GM12872 (cell line): ENCODE results near the gene HAGH.

Experiments used
- TF ChIP-seq, protein P1 (sequence below): IDR thresholded peaks from 3 replicates; pipeline ENCODE4 v1.5.1; 2011; ENCODE audit warnings: low read depth, mild to moderate bottlenecking, low read length, moderate library complexity; ENCODE audit not compliant: insufficient read depth

The HAGH gene

DNA sequence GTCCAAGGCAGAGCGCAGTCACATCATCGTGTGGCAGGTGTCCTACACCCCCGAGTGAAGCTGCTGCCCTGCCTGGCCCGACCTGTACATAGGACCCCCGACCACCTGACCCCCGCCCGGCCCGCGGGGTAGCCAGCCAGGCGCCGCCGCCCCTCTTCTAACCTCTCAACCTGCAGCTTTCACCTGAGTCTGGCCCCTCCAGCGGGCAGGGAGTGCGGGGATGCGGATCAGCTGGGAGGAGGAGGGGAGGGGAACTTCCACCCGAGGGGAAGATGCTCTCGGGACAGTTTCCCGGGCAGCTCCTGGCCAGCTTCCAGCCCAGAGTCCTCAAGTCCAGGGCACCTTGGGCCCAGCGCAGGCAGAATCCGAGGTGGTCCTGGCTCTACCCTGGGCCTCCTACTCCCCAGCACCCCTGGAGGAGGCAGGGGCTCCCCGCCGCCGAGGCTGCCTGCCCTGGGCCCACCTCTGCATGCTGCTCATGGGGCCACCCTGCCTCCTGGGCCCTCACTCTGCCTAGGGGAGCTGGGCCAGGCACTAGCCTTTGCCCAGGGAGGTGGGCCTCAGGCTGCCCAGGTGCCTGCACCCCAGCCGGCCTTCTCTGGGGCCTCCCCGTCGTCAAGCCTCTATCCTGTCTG lies 57.7 kb downstream of the HAGH start:
- TF ChIP-seq, protein P1, sequence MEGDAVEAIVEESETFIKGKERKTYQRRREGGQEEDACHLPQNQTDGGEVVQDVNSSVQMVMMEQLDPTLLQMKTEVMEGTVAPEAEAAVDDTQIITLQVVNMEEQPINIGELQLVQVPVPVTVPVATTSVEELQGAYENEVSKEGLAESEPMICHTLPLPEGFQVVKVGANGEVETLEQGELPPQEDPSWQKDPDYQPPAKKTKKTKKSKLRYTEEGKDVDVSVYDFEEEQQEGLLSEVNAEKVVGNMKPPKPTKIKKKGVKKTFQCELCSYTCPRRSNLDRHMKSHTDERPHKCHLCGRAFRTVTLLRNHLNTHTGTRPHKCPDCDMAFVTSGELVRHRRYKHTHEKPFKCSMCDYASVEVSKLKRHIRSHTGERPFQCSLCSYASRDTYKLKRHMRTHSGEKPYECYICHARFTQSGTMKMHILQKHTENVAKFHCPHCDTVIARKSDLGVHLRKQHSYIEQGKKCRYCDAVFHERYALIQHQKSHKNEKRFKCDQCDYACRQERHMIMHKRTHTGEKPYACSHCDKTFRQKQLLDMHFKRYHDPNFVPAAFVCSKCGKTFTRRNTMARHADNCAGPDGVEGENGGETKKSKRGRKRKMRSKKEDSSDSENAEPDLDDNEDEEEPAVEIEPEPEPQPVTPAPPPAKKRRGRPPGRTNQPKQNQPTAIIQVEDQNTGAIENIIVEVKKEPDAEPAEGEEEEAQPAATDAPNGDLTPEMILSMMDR, result no peak

- TF ChIP-seq, protein P1, result no peak
These were observed 58.4 kb downstream of the HAGH start for GRCh38 chr16:1768061-1768766.

DNA sequence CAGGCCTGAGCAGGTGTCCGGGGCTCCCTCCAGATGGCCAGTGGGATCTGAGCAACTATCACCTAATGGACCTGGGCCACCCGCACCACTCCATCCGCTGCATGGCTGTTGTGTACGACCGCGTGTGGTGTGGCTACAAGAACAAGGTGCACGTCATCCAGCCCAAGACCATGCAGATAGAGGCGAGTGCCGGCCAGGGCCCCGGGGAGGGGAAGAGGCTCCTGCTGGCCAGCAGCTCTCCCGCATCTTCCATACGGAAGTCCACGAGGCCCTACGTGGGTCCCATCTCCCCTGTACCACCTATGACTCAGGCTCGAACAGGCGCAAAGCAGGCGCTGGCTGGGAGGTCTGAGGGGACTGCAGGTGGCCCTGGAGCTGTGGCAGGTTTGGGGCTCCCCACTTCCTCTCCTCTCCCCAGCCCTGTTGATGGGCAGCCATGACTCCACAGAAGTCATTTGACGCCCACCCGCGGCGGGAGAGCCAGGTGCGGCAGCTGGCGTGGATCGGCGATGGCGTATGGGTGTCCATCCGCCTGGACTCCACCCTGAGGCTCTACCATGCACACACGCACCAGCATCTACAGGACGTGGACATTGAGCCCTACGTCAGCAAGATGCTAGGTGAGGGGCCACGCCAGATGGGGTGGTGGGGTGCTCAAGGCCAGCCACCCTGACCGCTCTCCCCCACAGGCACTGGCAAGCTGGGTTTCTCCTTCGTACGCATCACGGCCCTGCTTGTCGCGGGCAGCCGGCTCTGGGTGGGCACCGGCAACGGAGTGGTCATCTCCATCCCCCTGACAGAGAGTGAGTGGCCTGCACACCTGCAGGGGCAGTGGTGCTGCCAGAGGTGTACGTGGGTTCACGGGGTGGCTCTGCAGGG lies 59.3 kb downstream of the HAGH start:
- TF ChIP-seq, protein P1, result no peak

DNA sequence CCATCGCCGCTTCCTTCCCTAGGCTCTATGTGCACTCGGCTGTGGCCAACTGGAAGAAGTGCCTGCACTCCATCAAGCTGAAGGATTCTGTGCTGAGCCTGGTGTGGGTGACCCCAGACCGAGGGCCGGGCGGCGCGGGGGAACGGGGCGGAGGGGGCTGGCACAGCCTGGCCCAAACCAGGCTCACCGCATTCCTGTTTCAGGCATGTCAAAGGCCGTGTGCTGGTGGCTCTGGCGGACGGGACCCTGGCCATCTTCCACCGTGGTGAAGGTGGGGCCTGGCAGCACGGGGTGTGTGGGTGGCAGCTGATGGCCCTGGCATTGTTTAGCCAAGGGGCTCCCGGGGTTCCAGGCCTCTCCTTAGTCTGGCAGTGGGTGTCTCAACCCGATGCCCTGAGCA lies 59.9 kb downstream of the HAGH start:
- TF ChIP-seq, protein P1, result no peak

- TF ChIP-seq, protein P1, result no peak
These were observed 60.4 kb downstream of the HAGH start for GRCh38 chr16:1766231-1766630.

GRCh38 chr16:1765826-1766225 lies 60.8 kb downstream of the HAGH start:
- TF ChIP-seq, protein P1, result no peak

DNA sequence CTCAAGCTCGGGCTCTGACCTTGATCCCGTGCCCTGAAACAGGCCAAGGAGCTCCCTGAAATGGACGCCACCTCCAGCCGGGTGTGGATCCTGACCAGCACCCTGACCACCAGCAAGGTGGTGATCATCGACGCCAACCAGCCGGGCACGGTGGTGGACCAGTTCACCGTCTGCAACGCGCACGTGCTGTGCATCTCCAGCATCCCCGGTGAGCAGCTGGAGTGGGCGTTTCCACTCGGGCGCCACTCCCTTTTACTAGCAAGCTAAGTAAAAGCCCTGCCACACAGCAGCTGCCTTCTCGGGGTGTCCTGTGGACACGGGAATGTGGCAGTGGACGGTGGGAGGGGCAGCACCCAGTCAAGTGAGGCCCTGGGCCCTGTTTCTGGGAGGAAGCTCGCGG lies 61.7 kb downstream of the HAGH start:
- TF ChIP-seq, protein P1, result no peak
